T47D (cell line): ENCODE results near the gene THBS3.
A peak's percentile ranks its signal among the peaks of the same experiment; 100 is the strongest.
"Not testable (repeated sequence)": the region's sequence is repeated elsewhere in the genome, so short reads cannot be mapped to it uniquely, and the experiment has no call there.

Source experiments
- DNase-seq, 2 experiments: peaks; one replicate each; pipeline versions ENCODE4 v3.0.0 to v3.0.0-alpha.2; 2011 to 2012; ENCODE audit warnings: low read depth in 1 of 2, low spot score in 1 of 2
- JUND ChIP-seq: IDR thresholded peaks from 2 replicates; pipeline ENCODE4 v1.6.1; 2012; ENCODE audit warnings: low read depth
- in situ Hi-C: cut with HindIII; loops from 2 replicates; pipeline ENCODE4 v1.10.0; 2016; ENCODE audit warnings: low sequenced_read_pairs, low pct_unique_long_range_greater_than_20kb

The THBS3 gene

GRCh38 chr1:155167166-155168104 lies 40.3 kb downstream of the THBS3 start:
- no peak for TF ChIP-seq JUND
- in situ Hi-C loops = no loop called here
- peak; percentile 74 to 93 for DNase-seq

GRCh38 chr1:155166471-155167165 lies 41.1 kb downstream of the THBS3 start:
- TF ChIP-seq JUND = no peak
- in situ Hi-C loops = no loop called here
- DNase-seq = no peak

- no peak for DNase-seq
- in situ Hi-C loops = no loop called here
- TF ChIP-seq JUND = no peak
Observed at GRCh38 chr1:155166051-155166470, 41.6 kb downstream of the THBS3 start.

GRCh38 chr1:155164625-155165024 lies 43.1 kb downstream of the THBS3 start:
- DNase-seq, in situ Hi-C loops: not testable (repeated sequence)

- DNase-seq, in situ Hi-C loops: not testable (repeated sequence)
Observed at GRCh38 chr1:155163785-155164184, 43.9 kb downstream of the THBS3 start.

- DNase-seq, in situ Hi-C loops: not testable (repeated sequence)
Observed at GRCh38 chr1:155162631-155163030, 45.1 kb downstream of the THBS3 start.

GRCh38 chr1:155160128-155160527 lies 47.6 kb downstream of the THBS3 start:
- TF ChIP-seq JUND = no peak
- DNase-seq = no peak
- in situ Hi-C loops = no loop called here

- no peak for TF ChIP-seq JUND
- in situ Hi-C loops = no loop called here
Observed at GRCh38 chr1:155158991-155159390, 48.7 kb downstream of the THBS3 start.

GRCh38 chr1:155155996-155156643 lies 51.6 kb downstream of the THBS3 start:
- DNase-seq, in situ Hi-C loops: not testable (repeated sequence)

More at GRCh38 chr1:155158991-155159390, 48.7 kb downstream of the THBS3 start:
- DNase-seq = peak in 1 of 2 experiments; percentile 47
